Measurements from ENCODE around the gene MDFI.

MDFI gene

GRCh38 chr6:41633056-41633634 lies 5.1 kb upstream of the MDFI start:
- Histone ChIP-seq H3K27me3 (ENCODE audit: insufficient read depth, insufficient read length) (peaks cover 25% of the 10 kb centered on the region), H3K9ac (ENCODE audit: insufficient read length, low read depth) (no peak overlapping the region), H3K36me3 (ENCODE audit: insufficient read depth, insufficient read length, low read length) (no peaks in the 10 kb centered on the region), H3K9me3 (ENCODE audit: insufficient read depth, low read length) (no peaks in the 10 kb centered on the region), H3K4me3 (ENCODE audit: insufficient read length, low read depth) (no peak overlapping the region), H3K4me1 (ENCODE audit: insufficient read depth, insufficient read length) (peaks cover 3% of the 10 kb centered on the region)
- no peak for DNase-seq (ENCODE audit: low read depth, low spot score)
- TF ChIP-seq YY1 (IDR thresholded peaks at IDR 0.05; ENCODE audit: insufficient read depth, insufficient read length) (no peak), SUZ12 (IDR thresholded peaks at IDR 0.05; ENCODE audit: extremely low read depth, insufficient read depth, insufficient read length) (no peak), ZNF274 (IDR thresholded peaks at IDR 0.05; ENCODE audit: low read depth, low read length) (no peak)

- peak overlapping the region; percentile 21 for H3K9ac ChIP-seq (ENCODE audit: insufficient read length, low read depth)
- no peak for DNase-seq (ENCODE audit: low read depth, low spot score)
- no peaks in the 10 kb centered on the region for H3K36me3 ChIP-seq (ENCODE audit: insufficient read depth, insufficient read length, low read length)
- H3K27me3 ChIP-seq (ENCODE audit: insufficient read depth, insufficient read length), result peaks cover 25% of the 10 kb centered on the region
- no peaks in the 10 kb centered on the region for H3K9me3 ChIP-seq (ENCODE audit: insufficient read depth, low read length)
- TF ChIP-seq ZNF274 (IDR thresholded peaks at IDR 0.05; ENCODE audit: low read depth, low read length) (no peak), YY1 (IDR thresholded peaks at IDR 0.05; ENCODE audit: insufficient read depth, insufficient read length) (no peak), SUZ12 (IDR thresholded peaks at IDR 0.05; ENCODE audit: extremely low read depth, insufficient read depth, insufficient read length) (no peak)
- no peak overlapping the region for H3K4me3 ChIP-seq (ENCODE audit: insufficient read length, low read depth)
- H3K4me1 ChIP-seq (ENCODE audit: insufficient read depth, insufficient read length), result peaks cover 3% of the 10 kb centered on the region
These were observed 3.6 kb upstream of the MDFI start for GRCh38 chr6:41634657-41635056.

- H3K4me1 ChIP-seq (ENCODE audit: insufficient read depth, insufficient read length), result peaks cover 6% of the 10 kb centered on the region
- peaks cover 25% of the 10 kb centered on the region for H3K27me3 ChIP-seq (ENCODE audit: insufficient read depth, insufficient read length)
- no peak overlapping the region for H3K4me3 ChIP-seq (ENCODE audit: insufficient read length, low read depth)
- no peaks in the 10 kb centered on the region for H3K36me3 ChIP-seq (ENCODE audit: insufficient read depth, insufficient read length, low read length)
- H3K9ac ChIP-seq (ENCODE audit: insufficient read length, low read depth), result no peak overlapping the region
- no peak for DNase-seq (ENCODE audit: low read depth, low spot score)
- no peaks in the 10 kb centered on the region for H3K9me3 ChIP-seq (ENCODE audit: insufficient read depth, low read length)
- no peak for TF ChIP-seq SUZ12 (IDR thresholded peaks at IDR 0.05; ENCODE audit: extremely low read depth, insufficient read depth, insufficient read length)
- TF ChIP-seq ZNF274 (IDR thresholded peaks at IDR 0.05; ENCODE audit: low read depth, low read length), result no peak
- no peak for TF ChIP-seq YY1 (IDR thresholded peaks at IDR 0.05; ENCODE audit: insufficient read depth, insufficient read length)
These were observed 2.9 kb upstream of the MDFI start for GRCh38 chr6:41635365-41635764.

GRCh38 chr6:41636833-41637193 lies 1.5 kb upstream of the MDFI start:
- Histone ChIP-seq H3K9ac (ENCODE audit: insufficient read length, low read depth) (peak overlapping the region; percentile 71), H3K4me1 (ENCODE audit: insufficient read depth, insufficient read length) (peaks cover 6% of the 10 kb centered on the region), H3K9me3 (ENCODE audit: insufficient read depth, low read length) (no peaks in the 10 kb centered on the region), H3K27me3 (ENCODE audit: insufficient read depth, insufficient read length) (peaks cover 25% of the 10 kb centered on the region), H3K4me3 (ENCODE audit: insufficient read length, low read depth) (peak overlapping the region; percentile 80), H3K36me3 (ENCODE audit: insufficient read depth, insufficient read length, low read length) (peaks cover 8% of the 10 kb centered on the region)
- no peak for DNase-seq (ENCODE audit: low read depth, low spot score)
- no peak for TF ChIP-seq SUZ12 (IDR thresholded peaks at IDR 0.05; ENCODE audit: extremely low read depth, insufficient read depth, insufficient read length)
- TF ChIP-seq ZNF274 (IDR thresholded peaks at IDR 0.05; ENCODE audit: low read depth, low read length), result no peak
- TF ChIP-seq YY1 (IDR thresholded peaks at IDR 0.05; ENCODE audit: insufficient read depth, insufficient read length), result no peak

GRCh38 chr6:41637194-41638001 lies 870 bp upstream of the MDFI start:
- Histone ChIP-seq H3K4me1 (ENCODE audit: insufficient read depth, insufficient read length) (peaks cover 10% of the 10 kb centered on the region), H3K36me3 (ENCODE audit: insufficient read depth, insufficient read length, low read length) (peaks cover 14% of the 10 kb centered on the region), H3K9ac (ENCODE audit: insufficient read length, low read depth) (peak overlapping the region; percentile 71), H3K4me3 (ENCODE audit: insufficient read length, low read depth) (peak overlapping the region; percentile 80), H3K27me3 (ENCODE audit: insufficient read depth, insufficient read length) (peaks cover 25% of the 10 kb centered on the region), H3K9me3 (ENCODE audit: insufficient read depth, low read length) (no peaks in the 10 kb centered on the region)
- DNase-seq (ENCODE audit: low read depth, low spot score), result no peak
- TF ChIP-seq ZNF274 (IDR thresholded peaks at IDR 0.05; ENCODE audit: low read depth, low read length) (no peak), SUZ12 (IDR thresholded peaks at IDR 0.05; ENCODE audit: extremely low read depth, insufficient read depth, insufficient read length) (no peak), YY1 (IDR thresholded peaks at IDR 0.05; ENCODE audit: insufficient read depth, insufficient read length) (no peak)

GRCh38 chr6:41638935-41639808 lies 904 bp downstream of the MDFI start:
- H3K9ac ChIP-seq (ENCODE audit: insufficient read length, low read depth), result peak overlapping the region; percentile 83
- peaks cover 10% of the 10 kb centered on the region for H3K4me1 ChIP-seq (ENCODE audit: insufficient read depth, insufficient read length)
- no peak for DNase-seq (ENCODE audit: low read depth, low spot score)
- no peak for TF ChIP-seq YY1 (IDR thresholded peaks at IDR 0.05; ENCODE audit: insufficient read depth, insufficient read length)
- peaks cover 25% of the 10 kb centered on the region for H3K27me3 ChIP-seq (ENCODE audit: insufficient read depth, insufficient read length)
- H3K9me3 ChIP-seq (ENCODE audit: insufficient read depth, low read length), result no peaks in the 10 kb centered on the region
- peak overlapping the region; percentile 80 for H3K4me3 ChIP-seq (ENCODE audit: insufficient read length, low read depth)
- H3K36me3 ChIP-seq (ENCODE audit: insufficient read depth, insufficient read length, low read length), result peaks cover 23% of the 10 kb centered on the region

Measured in NT2/D1 (cell line).